A549 treated with DMSO at 1 μM for 4 hours (cell line): Measurements from ENCODE around the gene RSAD1. TPM values are rescaled to one million over a fixed set of nuclear protein-coding genes. Genes with fewer than 3 reads are reported as not detected.

Experiments used
- total RNA-seq: library from RNA; stranded (reverse); fragments of 200-300 nt; extraction: Qiagen RNA extraction; gene quantifications from 5 replicates; pipeline ENCODE4 v1.2.3, GENCODE V29; 2022; ENCODE audit warnings: low read depth

Gene RSAD1
- 25.7 to 40.1 TPM (median 36.4 TPM) in 5 replicates for total RNA-seq

GRCh38 chr17:50478391-50479381 is at the start of gene RSAD1:
RSAD1 (plus strand) TSS chr17:50478860; CDS start chr17:50478885, 25 bp downstream.

GRCh38 chr17:50468304-50469207 is 10.1 kb upstream of the RSAD1 start, which contains the start of gene CHAD:
CHAD (minus strand) TSS chr17:50468880; CDS start chr17:50468813, 67 bp downstream.

GRCh38 chr17:50507871-50508572 is 29.4 kb downstream of the RSAD1 start, which contains the start of gene MYCBPAP:
MYCBPAP (plus strand) TSS chr17:50508439; CDS start chr17:50508675, 236 bp downstream.

GRCh38 chr17:50532452-50533024 is 53.9 kb downstream of the RSAD1 start, which contains the start of gene EPN3:
EPN3 (plus strand) TSS chr17:50532735; CDS start chr17:50536557, 3,822 bp downstream.

Other genes starting within 250 kb of the RSAD1 start
- gene TMEM92, start 204.4 kb upstream of the RSAD1 start, total RNA-seq: 22.2 to 30.1 TPM (median 26.9 TPM) in 5 replicates
- 18.5 to 26.0 TPM (median 21.9 TPM) in 5 replicates for gene XYLT2, start 132.7 kb upstream of the RSAD1 start, total RNA-seq
- 138 to 166 TPM (median 143 TPM) in 5 replicates for gene MRPL27, start 105.7 kb upstream of the RSAD1 start, total RNA-seq
- 15.2 to 17.4 TPM (median 16.0 TPM) in 5 replicates for gene EME1, start 105.6 kb upstream of the RSAD1 start, total RNA-seq
- gene LRRC59, start 81.3 kb upstream of the RSAD1 start, total RNA-seq: 237 to 256 TPM (median 243 TPM) in 5 replicates
- gene ACSF2, start 52.6 kb upstream of the RSAD1 start, total RNA-seq: 10.0 to 14.9 TPM (median 13.5 TPM) in 5 replicates
- not detected in 5 replicates for gene CHAD, start 10.0 kb upstream of the RSAD1 start, total RNA-seq
- gene MYCBPAP, start 29.6 kb downstream of the RSAD1 start, total RNA-seq: 0.07 to 1.0 TPM (median 0.45 TPM) in 5 replicates
- gene EPN3, start 53.9 kb downstream of the RSAD1 start, total RNA-seq: 0.15 to 0.31 TPM (median 0.23 TPM) in 5 replicates
- gene SPATA20, start 68.3 kb downstream of the RSAD1 start, total RNA-seq: 73.4 to 87.2 TPM (median 79.8 TPM) in 5 replicates
- gene CACNA1G, start 81.9 kb downstream of the RSAD1 start, total RNA-seq: 3.9 to 5.1 TPM (median 4.4 TPM) in 5 replicates
- 122 to 146 TPM (median 140 TPM) in 5 replicates for gene ABCC3, start 156.0 kb downstream of the RSAD1 start, total RNA-seq
- 45.5 to 50.9 TPM (median 49.6 TPM) in 5 replicates for gene ANKRD40, start 229.1 kb downstream of the RSAD1 start, total RNA-seq
- 74.2 to 94.9 TPM (median 85.2 TPM) in 5 replicates for gene LUC7L3, start 240.7 kb downstream of the RSAD1 start, total RNA-seq